Breast epithelium (tissue), 4 donors: ENCODE measurements around the gene HNRNPUL2. TPM values are rescaled to one million over a fixed set of nuclear protein-coding genes. Genes with fewer than 3 reads are reported as not detected.

Experiments
- DNase-seq, 2 donors: peaks; one replicate each; pipeline ENCODE4 v3.0.0-alpha.2; 2019; ENCODE audit warnings: low spot score in 2 of 2
- H3K27ac ChIP-seq, 2 donors: fragments of 200-600 bp; sonication (generic) in 1 of 2; one replicate each; pipeline ENCODE4 v1.5.1; 2016 to 2019; ENCODE audit warnings: mild to moderate bottlenecking in 1 of 2
- H3K27me3 ChIP-seq, 2 donors: fragments of 200-600 bp; sonication (generic) in 1 of 2; one replicate each; pipeline versions ENCODE4 v1.5.1 to v1.6.0; 2017 to 2019; ENCODE audit warnings: control low read depth in 1 of 2, mild to moderate bottlenecking in 1 of 2
- H3K36me3 ChIP-seq: fragments of 200-600 bp; one replicate; pipeline ENCODE4 v1.5.1; 2019
- H3K4me1 ChIP-seq, 2 donors: fragments of 200-600 bp; sonication (generic); one replicate each; pipeline ENCODE4 v1.5.1; 2016 to 2019; ENCODE audit warnings: control low read depth in 1 of 2
- H3K4me3 ChIP-seq, 3 donors: fragments of 200-600 bp; sonication (generic); 1 replicate in 2 of 3; 2 replicates in 1 of 3; pipeline ENCODE4 v1.5.1; 2016 to 2019; ENCODE audit warnings: mild to moderate bottlenecking in 3 of 3, moderate library complexity in 2 of 3
- H3K9me3 ChIP-seq, 2 donors: fragments of 200-600 bp; sonication (generic) in 1 of 2; one replicate each; pipeline ENCODE4 v1.5.1; 2016 to 2019; ENCODE audit warnings: control low read depth in 1 of 2
- POLR2A ChIP-seq: fragments of 450-650 bp; IDR thresholded peaks from one replicate; pipeline ENCODE4 v1.6.1; 2016; ENCODE audit warnings: antibody characterized with exemption, mild to moderate bottlenecking, moderate library complexity
- POLR2AphosphoS5 ChIP-seq, 3 donors: sonication (generic); formaldehyde crosslinking; IDR thresholded peaks; one replicate each; pipeline ENCODE4 v1.6.1; 2017; ENCODE audit warnings: antibody characterized with exemption in 3 of 3
- intact Hi-C: fragments of 100-400 bp; cut with DNase I; formaldehyde crosslinking; loops from one replicate; pipeline ENCODE4 v1.15.1; 2023; ENCODE audit warnings: low total_unique reads
- total RNA-seq, 3 donors: library from RNA; depleted of rRNA; stranded (reverse); fragments of >200 nt; gene quantifications; one replicate each; pipeline ENCODE4 v1.1.0, GENCODE V29; 2016
- TF ChIP-seq, protein P1 (sequence below), 3 donors: fragments of 450-650 bp; IDR thresholded peaks; one replicate each; pipeline ENCODE4 v1.5.1; 2016 to 2017; ENCODE audit warnings: antibody characterized with exemption in 3 of 3, mild to moderate bottlenecking in 3 of 3, moderate library complexity in 3 of 3

HNRNPUL2 gene
- 10 to 100 TPM; 22.3 to 24.5 (median 23.6) TPM for total RNA-seq

DNA sequence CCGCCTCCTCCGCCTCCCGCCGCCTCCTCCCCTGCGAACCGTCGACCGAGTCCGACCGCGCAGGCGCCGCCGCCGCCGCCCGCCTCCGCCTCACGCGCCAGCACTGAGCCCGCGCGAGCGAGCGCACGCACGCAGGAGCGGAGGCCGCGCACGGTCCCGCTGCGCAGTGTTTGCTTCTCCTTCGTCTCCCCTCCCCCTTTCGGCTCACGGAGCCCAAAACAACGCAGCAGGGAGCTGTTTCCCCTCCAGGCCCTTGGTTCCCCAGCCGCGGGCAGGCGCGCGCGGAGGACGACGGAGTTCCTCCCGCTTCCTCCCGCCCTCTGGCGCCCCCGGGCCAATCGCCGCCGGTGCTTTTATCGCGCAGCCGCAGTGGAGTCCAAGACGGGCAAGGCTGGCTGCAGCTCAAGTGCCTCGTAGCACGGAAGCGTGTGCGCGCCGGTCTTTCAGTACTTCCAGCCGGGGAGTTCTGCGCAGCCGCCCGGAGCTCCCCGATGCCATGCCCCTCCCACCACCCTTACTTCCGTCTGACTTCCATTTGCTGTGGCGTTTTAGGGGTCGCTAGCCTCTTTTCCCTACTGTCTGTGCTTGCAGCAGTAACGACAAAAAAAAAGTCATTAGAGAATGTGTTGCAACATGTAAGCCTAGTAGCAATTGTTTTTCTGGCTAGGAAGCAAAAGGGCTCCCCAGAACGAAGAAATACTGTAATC is at the start of gene HNRNPUL2:
HNRNPUL2 (minus strand) TSS at position 293 of the 707 bp plus-strand sequence. CDS start 301 bp downstream, outside the sequence.
- Histone ChIP-seq H3K9me3 (no peaks in the 10 kb centered on the region), H3K27ac (peak within 1 kb of the TSS; percentile 93 to 97), H3K27me3 (no peaks in the 10 kb centered on the region), H3K4me3 (peak within 1 kb of the TSS; percentile 86 to 98 (median 92)), H3K36me3 (no peaks in the 10 kb centered on the region), H3K4me1 (peaks cover 3 to 18% of the 10 kb centered on the region in 2 donors)
- intact Hi-C loops = no loop called here
- DNase-seq = peak; percentile 96
- TF ChIP-seq POLR2A (peak; percentile 95), POLR2AphosphoS5 (IDR thresholded peaks at IDR 0.05) (peak; percentile 92 to 97 (median 96))
- TF ChIP-seq, protein P1, sequence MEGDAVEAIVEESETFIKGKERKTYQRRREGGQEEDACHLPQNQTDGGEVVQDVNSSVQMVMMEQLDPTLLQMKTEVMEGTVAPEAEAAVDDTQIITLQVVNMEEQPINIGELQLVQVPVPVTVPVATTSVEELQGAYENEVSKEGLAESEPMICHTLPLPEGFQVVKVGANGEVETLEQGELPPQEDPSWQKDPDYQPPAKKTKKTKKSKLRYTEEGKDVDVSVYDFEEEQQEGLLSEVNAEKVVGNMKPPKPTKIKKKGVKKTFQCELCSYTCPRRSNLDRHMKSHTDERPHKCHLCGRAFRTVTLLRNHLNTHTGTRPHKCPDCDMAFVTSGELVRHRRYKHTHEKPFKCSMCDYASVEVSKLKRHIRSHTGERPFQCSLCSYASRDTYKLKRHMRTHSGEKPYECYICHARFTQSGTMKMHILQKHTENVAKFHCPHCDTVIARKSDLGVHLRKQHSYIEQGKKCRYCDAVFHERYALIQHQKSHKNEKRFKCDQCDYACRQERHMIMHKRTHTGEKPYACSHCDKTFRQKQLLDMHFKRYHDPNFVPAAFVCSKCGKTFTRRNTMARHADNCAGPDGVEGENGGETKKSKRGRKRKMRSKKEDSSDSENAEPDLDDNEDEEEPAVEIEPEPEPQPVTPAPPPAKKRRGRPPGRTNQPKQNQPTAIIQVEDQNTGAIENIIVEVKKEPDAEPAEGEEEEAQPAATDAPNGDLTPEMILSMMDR (IDR thresholded peaks at IDR 0.05) = no peak

DNA sequence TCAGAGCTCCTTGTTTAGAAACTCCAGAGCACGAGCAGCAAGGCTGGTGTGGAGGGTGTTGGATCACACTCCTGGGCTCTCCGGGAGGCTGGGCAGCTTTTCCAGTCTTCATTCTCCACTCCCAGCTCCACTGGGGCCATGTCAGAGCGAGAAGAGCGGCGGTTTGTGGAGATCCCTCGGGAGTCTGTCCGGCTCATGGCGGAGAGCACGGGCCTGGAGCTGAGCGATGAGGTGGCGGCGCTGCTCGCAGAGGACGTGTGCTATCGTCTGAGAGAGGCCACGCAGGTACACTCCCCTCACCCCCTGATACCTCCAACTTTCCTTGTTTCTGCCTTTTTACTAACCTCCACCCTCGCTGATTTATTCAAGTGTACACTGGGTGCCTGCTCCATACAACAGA is 48.4 kb upstream of the HNRNPUL2 start:
- H3K36me3 ChIP-seq = no peaks in the 10 kb centered on the region
- peaks cover 0 to under 1% of the 10 kb centered on the region in 2 donors for H3K4me1 ChIP-seq
- no peak overlapping the region for H3K27ac ChIP-seq
- intact Hi-C loops = no loop called here
- no peak overlapping the region for H3K4me3 ChIP-seq
- no peaks in the 10 kb centered on the region for H3K27me3 ChIP-seq
- TF ChIP-seq POLR2AphosphoS5 (IDR thresholded peaks at IDR 0.05) (no peak), POLR2A (no peak)
- TF ChIP-seq, protein P1 (IDR thresholded peaks at IDR 0.05) = no peak
- no peaks in the 10 kb centered on the region for H3K9me3 ChIP-seq
- no peak for DNase-seq

DNA sequence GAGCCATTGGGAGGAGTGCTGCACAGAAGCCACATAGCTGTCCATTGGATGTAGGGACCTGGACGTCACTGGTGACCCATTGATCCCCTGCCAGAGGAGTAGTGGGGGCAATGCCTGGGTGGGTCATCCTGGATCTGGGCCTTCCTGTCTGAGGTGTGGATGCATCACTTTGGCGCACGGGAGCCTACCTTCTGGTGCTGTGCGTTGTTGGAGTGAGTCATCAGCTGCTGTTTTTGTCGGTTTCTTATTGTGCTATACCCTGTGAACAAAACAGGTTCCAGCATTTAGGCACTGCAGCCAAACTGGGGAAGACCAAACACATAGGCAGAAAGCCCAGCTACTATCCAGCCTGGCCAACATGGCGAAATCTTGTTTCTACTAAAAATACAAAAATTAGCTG is 47.1 kb upstream of the HNRNPUL2 start:
- Histone ChIP-seq H3K4me1 (peaks cover 8 to 9% of the 10 kb centered on the region in 2 donors), H3K4me3 (no peak overlapping the region), H3K27me3 (no peaks in the 10 kb centered on the region), H3K36me3 (no peaks in the 10 kb centered on the region), H3K27ac (no peak overlapping the region), H3K9me3 (no peaks in the 10 kb centered on the region)
- no peak for DNase-seq
- TF ChIP-seq, protein P1 (IDR thresholded peaks at IDR 0.05) = no peak
- TF ChIP-seq POLR2A (no peak), POLR2AphosphoS5 (IDR thresholded peaks at IDR 0.05) (no peak)
- intact Hi-C loops = no loop called here

DNA sequence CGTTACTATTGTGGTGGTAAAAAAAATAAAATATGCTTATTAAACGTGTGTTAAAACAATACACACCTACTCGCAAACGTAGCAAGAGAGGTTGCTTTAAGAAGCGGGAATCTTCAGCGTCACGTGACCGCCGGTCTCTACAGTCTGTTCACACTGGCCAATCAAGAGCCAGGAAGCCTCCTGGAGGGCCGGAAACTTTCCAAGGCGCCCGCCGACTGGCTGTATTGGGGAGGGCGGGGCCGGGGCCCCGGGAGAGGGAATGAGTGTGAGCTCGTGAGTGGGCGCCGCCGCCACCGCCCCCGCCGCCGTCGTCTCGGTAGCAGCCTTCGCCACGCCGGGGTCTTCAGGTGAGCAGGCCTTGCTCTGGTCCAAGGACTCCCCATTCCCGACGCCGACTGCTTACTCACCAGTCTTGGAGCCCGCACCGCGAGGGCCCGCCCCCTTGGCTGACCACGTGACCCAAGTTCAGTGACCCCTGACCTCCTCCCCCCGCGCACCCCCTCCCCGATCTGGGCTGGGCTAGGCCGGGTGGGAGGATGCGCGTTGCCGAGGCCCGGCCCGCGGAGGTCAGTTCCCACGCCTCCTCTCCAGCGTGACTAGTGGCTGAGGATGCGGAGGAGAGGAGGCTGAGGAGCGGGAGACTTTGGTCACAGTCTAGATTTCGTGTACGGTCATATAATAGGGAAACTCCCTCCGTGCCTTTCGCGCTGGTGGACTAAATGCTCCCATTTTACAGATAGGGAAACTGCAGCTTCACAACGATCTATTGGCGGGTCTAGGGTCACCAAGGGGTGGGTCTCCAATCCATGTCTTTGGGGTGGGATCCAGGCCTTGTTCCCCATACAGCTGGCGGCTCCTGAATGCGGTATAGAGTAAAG is 44.1 kb upstream of the HNRNPUL2 start, which contains the start of gene TAF6L:
TAF6L (plus strand) TSS at position 253 of the 878 bp plus-strand sequence. CDS start 4,388 bp downstream, outside the sequence.
- peaks cover 8 to 9% of the 10 kb centered on the region in 2 donors for H3K4me1 ChIP-seq
- TF ChIP-seq, protein P1 (IDR thresholded peaks at IDR 0.05) = no peak
- peak; percentile 66 to 95 (median 75) for TF ChIP-seq POLR2AphosphoS5 (IDR thresholded peaks at IDR 0.05)
- no peak for TF ChIP-seq POLR2A
- no peaks in the 10 kb centered on the region for H3K27me3 ChIP-seq
- H3K4me3 ChIP-seq = peak within 1 kb of the TSS; percentile 60 to 88 (median 68)
- peaks cover 1% of the 10 kb centered on the region for H3K36me3 ChIP-seq
- peak within 1 kb of the TSS; percentile 94 to 98 for H3K27ac ChIP-seq
- peak; percentile 98 to 99 for DNase-seq
- intact Hi-C loops = no loop called here
- no peaks in the 10 kb centered on the region for H3K9me3 ChIP-seq
